Measurements from ENCODE around the gene JPT2.

JPT2 gene

DNA sequence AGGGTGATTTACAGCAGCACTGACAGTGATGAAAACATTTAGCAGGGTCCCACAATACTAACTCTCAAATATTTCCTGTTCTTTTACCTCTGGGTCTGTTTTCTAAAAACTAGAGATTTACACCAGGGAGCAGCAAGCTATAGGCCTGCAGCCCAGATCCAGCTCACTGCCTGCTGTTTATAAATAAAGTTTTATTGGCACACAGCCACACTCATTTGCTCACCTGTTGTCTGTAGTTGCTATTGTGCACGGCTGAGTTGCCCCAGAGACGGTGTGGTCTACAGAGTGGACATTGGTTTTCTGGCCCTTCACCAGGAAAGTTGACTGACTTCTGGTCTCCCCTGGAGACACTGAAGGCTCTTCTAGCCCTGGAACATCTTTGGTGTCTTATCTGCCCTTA lies 16.3 kb upstream of the JPT2 start:
- Histone ChIP-seq H3K27me3 (ENCODE audit: insufficient read depth, low read length, poor library complexity) (no peaks in the 10 kb centered on the region), H3K79me2 (ENCODE audit: insufficient read depth, low read length) (no peaks in the 10 kb centered on the region), H3K9ac (ENCODE audit: low read depth, low read length) (no peak overlapping the region), H3K27ac (ENCODE audit: low read length) (no peak overlapping the region), H3K9me3 (ENCODE audit: insufficient read depth, low read length, severe bottlenecking) (no peaks in the 10 kb centered on the region), H3K36me3 (ENCODE audit: insufficient read depth, low read length) (peaks cover 93% of the 10 kb centered on the region), H4K20me1 (ENCODE audit: insufficient read depth, low read length) (peaks cover 8% of the 10 kb centered on the region), H3K4me1 (ENCODE audit: insufficient read depth, low read length) (no peaks in the 10 kb centered on the region), H2AFZ (ENCODE audit: low read depth, low read length) (no peak overlapping the region), H3K4me2 (ENCODE audit: insufficient read depth, low read length) (no peak overlapping the region), H3K4me3 (ENCODE audit: low read depth in 1 of 2, low read length in 2 of 2) (no peak overlapping the region)
- TF ChIP-seq, protein P1, sequence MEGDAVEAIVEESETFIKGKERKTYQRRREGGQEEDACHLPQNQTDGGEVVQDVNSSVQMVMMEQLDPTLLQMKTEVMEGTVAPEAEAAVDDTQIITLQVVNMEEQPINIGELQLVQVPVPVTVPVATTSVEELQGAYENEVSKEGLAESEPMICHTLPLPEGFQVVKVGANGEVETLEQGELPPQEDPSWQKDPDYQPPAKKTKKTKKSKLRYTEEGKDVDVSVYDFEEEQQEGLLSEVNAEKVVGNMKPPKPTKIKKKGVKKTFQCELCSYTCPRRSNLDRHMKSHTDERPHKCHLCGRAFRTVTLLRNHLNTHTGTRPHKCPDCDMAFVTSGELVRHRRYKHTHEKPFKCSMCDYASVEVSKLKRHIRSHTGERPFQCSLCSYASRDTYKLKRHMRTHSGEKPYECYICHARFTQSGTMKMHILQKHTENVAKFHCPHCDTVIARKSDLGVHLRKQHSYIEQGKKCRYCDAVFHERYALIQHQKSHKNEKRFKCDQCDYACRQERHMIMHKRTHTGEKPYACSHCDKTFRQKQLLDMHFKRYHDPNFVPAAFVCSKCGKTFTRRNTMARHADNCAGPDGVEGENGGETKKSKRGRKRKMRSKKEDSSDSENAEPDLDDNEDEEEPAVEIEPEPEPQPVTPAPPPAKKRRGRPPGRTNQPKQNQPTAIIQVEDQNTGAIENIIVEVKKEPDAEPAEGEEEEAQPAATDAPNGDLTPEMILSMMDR (IDR thresholded peaks at IDR 0.05; ENCODE audit: borderline replicate concordance, extremely low read depth, low read length, poor library complexity, severe bottlenecking): no peak
- no peak for TF ChIP-seq EZH2 (IDR thresholded peaks at IDR 0.05; ENCODE audit: borderline replicate concordance, low read depth, low read length, severe bottlenecking)
- ATAC-seq (ENCODE audit: insufficient read depth, low read depth): no peak
- no peak for DNase-seq

DNA sequence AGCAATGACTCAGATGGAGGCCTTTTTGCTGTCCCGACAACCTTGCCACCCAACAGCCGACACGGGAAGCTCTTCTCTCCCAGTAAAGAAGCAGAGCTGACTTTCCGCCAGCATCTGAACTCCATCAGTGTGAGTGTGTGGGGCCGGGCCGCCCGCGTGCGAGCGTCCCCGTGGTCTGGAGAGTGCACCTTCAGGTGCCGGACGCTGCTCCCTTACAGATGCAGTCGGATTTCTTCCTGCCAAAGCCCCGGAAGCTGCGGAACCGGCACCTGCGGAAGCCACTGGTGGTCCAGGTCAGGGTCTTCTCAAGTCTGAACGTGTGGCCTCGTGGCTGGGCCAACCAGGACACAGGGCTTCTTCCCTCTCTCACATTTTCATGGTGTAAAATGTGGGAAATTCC lies 15.5 kb upstream of the JPT2 start:
- Histone ChIP-seq H3K9ac (ENCODE audit: low read depth, low read length) (no peak overlapping the region), H3K9me3 (ENCODE audit: insufficient read depth, low read length, severe bottlenecking) (no peaks in the 10 kb centered on the region), H3K79me2 (ENCODE audit: insufficient read depth, low read length) (no peaks in the 10 kb centered on the region), H3K27ac (ENCODE audit: low read length) (no peak overlapping the region), H3K4me2 (ENCODE audit: insufficient read depth, low read length) (no peak overlapping the region), H4K20me1 (ENCODE audit: insufficient read depth, low read length) (peaks cover 5% of the 10 kb centered on the region), H3K4me3 (ENCODE audit: low read depth in 1 of 2, low read length in 2 of 2) (no peak overlapping the region), H3K27me3 (ENCODE audit: insufficient read depth, low read length, poor library complexity) (no peaks in the 10 kb centered on the region), H3K36me3 (ENCODE audit: insufficient read depth, low read length) (peaks cover 93% of the 10 kb centered on the region), H2AFZ (ENCODE audit: low read depth, low read length) (no peak overlapping the region), H3K4me1 (ENCODE audit: insufficient read depth, low read length) (no peaks in the 10 kb centered on the region)
- no peak for ATAC-seq (ENCODE audit: insufficient read depth, low read depth)
- no peak for TF ChIP-seq EZH2 (IDR thresholded peaks at IDR 0.05; ENCODE audit: borderline replicate concordance, low read depth, low read length, severe bottlenecking)
- TF ChIP-seq, protein P1 (IDR thresholded peaks at IDR 0.05; ENCODE audit: borderline replicate concordance, extremely low read depth, low read length, poor library complexity, severe bottlenecking): no peak
- no peak for DNase-seq

DNA sequence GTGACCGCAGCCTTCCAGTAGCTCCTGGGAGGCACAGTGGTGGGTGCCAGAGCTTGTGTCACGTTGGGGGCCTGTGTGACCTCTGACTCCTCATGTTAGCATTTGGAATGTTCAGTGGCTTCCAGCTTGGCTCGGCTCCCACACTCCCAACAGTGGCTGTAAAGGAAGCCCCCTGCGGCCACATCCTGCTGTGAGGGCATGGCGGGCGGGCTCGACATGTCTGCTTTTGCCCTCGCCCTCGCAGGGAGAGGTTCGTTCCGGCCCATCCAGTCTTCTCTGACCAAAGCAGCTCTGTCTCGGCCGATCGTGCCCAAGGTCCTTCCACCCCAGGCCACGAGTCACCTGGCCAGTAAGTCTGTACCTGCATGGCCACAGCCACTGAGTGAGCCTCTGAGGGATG lies 12.2 kb upstream of the JPT2 start:
- Histone ChIP-seq H3K4me3 (ENCODE audit: low read depth in 1 of 2, low read length in 2 of 2) (no peak overlapping the region), H3K9ac (ENCODE audit: low read depth, low read length) (no peak overlapping the region), H3K4me1 (ENCODE audit: insufficient read depth, low read length) (no peaks in the 10 kb centered on the region), H3K4me2 (ENCODE audit: insufficient read depth, low read length) (no peak overlapping the region), H3K27me3 (ENCODE audit: insufficient read depth, low read length, poor library complexity) (no peaks in the 10 kb centered on the region), H4K20me1 (ENCODE audit: insufficient read depth, low read length) (no peaks in the 10 kb centered on the region; the same call in 1 of the 2 replicates), H3K36me3 (ENCODE audit: insufficient read depth, low read length) (peaks cover 90% of the 10 kb centered on the region), H3K79me2 (ENCODE audit: insufficient read depth, low read length) (no peaks in the 10 kb centered on the region), H3K27ac (ENCODE audit: low read length) (no peak overlapping the region), H3K9me3 (ENCODE audit: insufficient read depth, low read length, severe bottlenecking) (no peaks in the 10 kb centered on the region), H2AFZ (ENCODE audit: low read depth, low read length) (no peak overlapping the region)
- TF ChIP-seq EZH2 (IDR thresholded peaks at IDR 0.05; ENCODE audit: borderline replicate concordance, low read depth, low read length, severe bottlenecking): no peak
- TF ChIP-seq, protein P1 (IDR thresholded peaks at IDR 0.05; ENCODE audit: borderline replicate concordance, extremely low read depth, low read length, poor library complexity, severe bottlenecking): no peak
- DNase-seq (no peak), ATAC-seq (ENCODE audit: insufficient read depth, low read depth) (no peak)

DNA sequence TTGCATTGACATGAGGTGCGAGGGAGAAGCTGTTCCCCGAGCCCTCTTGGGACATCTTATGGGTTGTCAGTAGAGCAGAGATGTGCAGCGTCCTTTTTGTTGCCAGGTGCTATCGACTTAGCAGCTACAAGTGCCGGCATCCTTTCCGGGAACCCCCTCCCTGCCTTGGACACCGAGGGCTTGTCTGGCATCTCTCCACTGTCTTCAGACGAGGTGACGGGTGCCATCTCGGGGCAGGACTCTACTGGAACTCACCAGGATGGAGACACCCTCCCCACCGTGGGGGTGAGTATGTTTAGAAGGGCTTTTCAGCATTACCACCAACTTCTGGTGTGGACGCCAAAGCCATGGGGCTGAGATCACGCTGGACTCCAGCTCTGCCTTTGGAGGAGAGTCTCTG lies 11.8 kb upstream of the JPT2 start:
- no peak overlapping the region for H3K4me3 ChIP-seq (ENCODE audit: low read depth in 1 of 2, low read length in 2 of 2)
- no peaks in the 10 kb centered on the region for H3K9me3 ChIP-seq (ENCODE audit: insufficient read depth, low read length, severe bottlenecking)
- DNase-seq (no peak), ATAC-seq (ENCODE audit: insufficient read depth, low read depth) (no peak)
- no peak overlapping the region for H3K4me2 ChIP-seq (ENCODE audit: insufficient read depth, low read length)
- TF ChIP-seq, protein P1 (IDR thresholded peaks at IDR 0.05; ENCODE audit: borderline replicate concordance, extremely low read depth, low read length, poor library complexity, severe bottlenecking): no peak
- no peak for TF ChIP-seq EZH2 (IDR thresholded peaks at IDR 0.05; ENCODE audit: borderline replicate concordance, low read depth, low read length, severe bottlenecking)
- peaks cover 95% of the 10 kb centered on the region for H3K36me3 ChIP-seq (ENCODE audit: insufficient read depth, low read length)
- H3K27me3 ChIP-seq (ENCODE audit: insufficient read depth, low read length, poor library complexity): no peaks in the 10 kb centered on the region
- H4K20me1 ChIP-seq (ENCODE audit: insufficient read depth, low read length): no peaks in the 10 kb centered on the region; the same call in 1 of the 2 replicates
- H3K9ac ChIP-seq (ENCODE audit: low read depth, low read length): no peak overlapping the region
- no peak overlapping the region for H3K27ac ChIP-seq (ENCODE audit: low read length)
- H3K4me1 ChIP-seq (ENCODE audit: insufficient read depth, low read length): no peaks in the 10 kb centered on the region
- H3K79me2 ChIP-seq (ENCODE audit: insufficient read depth, low read length): no peaks in the 10 kb centered on the region
- H2AFZ ChIP-seq (ENCODE audit: low read depth, low read length): no peak overlapping the region

All from DND-41 (cell line).